GM12892 (cell line): ENCODE data around the gene WDR1.

Source experiments
- DNase-seq: peaks from one replicate; pipeline ENCODE4 v3.0.0; 2011; ENCODE audit not compliant: insufficient read length
- FAIRE-seq: peaks from 2 replicates; lab custom pipeline; 2011; peaks lifted over from hg19 to GRCh38; lab: Jason Lieb, UNC
- POLR2A ChIP-seq: IDR thresholded peaks from 2 replicates; pipeline ENCODE4 v1.6.1; 2011; ENCODE audit warnings: low read depth, low read length, control low read depth
- POLR2AphosphoS5 ChIP-seq: IDR thresholded peaks from 2 replicates; pipeline ENCODE4 v1.6.1; 2011; ENCODE audit warnings: low read depth, low read length, control low read depth
- TAF1 ChIP-seq: IDR thresholded peaks from 2 replicates; pipeline ENCODE4 v1.6.1; 2011; ENCODE audit warnings: low read depth, mild to moderate bottlenecking, control low read depth, low read length, borderline replicate concordance

The WDR1 gene

GRCh38 chr4:10080589-10081217 is 35.9 kb downstream of the WDR1 start:
- peak; percentile 5 for DNase-seq
- TF ChIP-seq POLR2AphosphoS5 (peak; percentile 35; the same call in 1 of the 2 replicates), POLR2A (no peak; the same call in 1 of the 2 replicates)
- no peak for FAIRE-seq

- DNase-seq (peak; percentile 7), FAIRE-seq (no peak)
- no peak for TF ChIP-seq TAF1
- peak; percentile 41 for TF ChIP-seq POLR2AphosphoS5
- peak; percentile 42; the same call in 1 of the 2 replicates for TF ChIP-seq POLR2A
These were observed 36.5 kb downstream of the WDR1 start for GRCh38 chr4:10079912-10080588.

- TF ChIP-seq POLR2A (no peak), POLR2AphosphoS5 (peak; percentile 12; the same call in 1 of the 2 replicates)
- DNase-seq = no peak
- no peak for FAIRE-seq
These were observed 37.3 kb downstream of the WDR1 start for GRCh38 chr4:10079256-10079655.

- FAIRE-seq (no peak), DNase-seq (peak; percentile 3)
- TF ChIP-seq TAF1 (no peak), POLR2AphosphoS5 (peak; percentile 16; the same call in 1 of the 2 replicates)
These were observed 37.9 kb downstream of the WDR1 start for GRCh38 chr4:10078481-10079233.

GRCh38 chr4:10077483-10078335 is 38.9 kb downstream of the WDR1 start:
- no peak for FAIRE-seq
- TF ChIP-seq POLR2AphosphoS5 = peak; percentile 23; the same call in 1 of the 2 replicates
- TF ChIP-seq POLR2A = peak; percentile 38
- TF ChIP-seq TAF1 = no peak
- DNase-seq = peak; percentile 9

- DNase-seq (peak; percentile 2), FAIRE-seq (no peak)
- TF ChIP-seq TAF1 (no peak), POLR2AphosphoS5 (no peak), POLR2A (no peak)
These were observed 39.5 kb downstream of the WDR1 start for GRCh38 chr4:10077076-10077475.

- TF ChIP-seq POLR2A (0 out of 2 replicates have a peak, but pooled peaks have one; percentile 33), POLR2AphosphoS5 (peak; percentile 68), TAF1 (no peak)
- peak; percentile 3 for DNase-seq
- FAIRE-seq = no peak
These were observed 40.6 kb downstream of the WDR1 start for GRCh38 chr4:10075953-10076391.

GRCh38 chr4:10075158-10075863 is 41.3 kb downstream of the WDR1 start:
- FAIRE-seq (no peak), DNase-seq (no peak)
- TF ChIP-seq TAF1 (no peak), POLR2A (no peak), POLR2AphosphoS5 (no peak)

- DNase-seq (no peak), FAIRE-seq (no peak)
- TF ChIP-seq POLR2A = 0 out of 2 replicates have a peak, but pooled peaks have one; percentile 33
- no peak for TF ChIP-seq TAF1
- TF ChIP-seq POLR2AphosphoS5 = peak; percentile 79
These were observed 41.9 kb downstream of the WDR1 start for GRCh38 chr4:10074767-10075105.

- DNase-seq (no peak), FAIRE-seq (no peak)
- TF ChIP-seq POLR2A (no peak), POLR2AphosphoS5 (peak; percentile 25)
These were observed 42.4 kb downstream of the WDR1 start for GRCh38 chr4:10074076-10074766.
